Measurements from ENCODE around the gene HELZ2. TPM values are rescaled to one million over a fixed set of nuclear protein-coding genes. Genes with fewer than 3 reads are reported as not detected.
A peak's percentile ranks its signal among the peaks of the same experiment; 100 is the strongest.
"Not testable (repeated sequence)": the region's sequence is repeated elsewhere in the genome, so short reads cannot be mapped to it uniquely, and the experiment has no call there.

The HELZ2 gene
- total RNA-seq, 4 donors from 2014 or later, result 26.9 to 35.4 (median 28.6) TPM

GRCh38 chr20:63576311-63576710 is 2.3 kb upstream of the HELZ2 start:
- intact Hi-C loops (cut with DNase I; ENCODE audit: low total_unique reads), result no loop called here
- TF ChIP-seq POLR2A (IDR thresholded peaks at IDR 0.05) (no peak), CTCF (IDR thresholded peaks at IDR 0.05) (no peak)
- DNase-seq (ENCODE audit: low spot score in 2 of 2), result no peak
- WGBS, 2 donors, result 66 to 71% methylated on average over 7 of the region's 7 CpGs
- H3K4me3 ChIP-seq (ENCODE audit: low read depth, poor library complexity, severe bottlenecking), result no peak overlapping the region

GRCh38 chr20:63574829-63575743 is 1.0 kb upstream of the HELZ2 start:
- DNase-seq (ENCODE audit: low spot score in 2 of 2), result no peak
- 70 to 73% methylated on average over 28 of the region's 28 CpGs for WGBS, 2 donors
- TF ChIP-seq POLR2A (IDR thresholded peaks at IDR 0.05), result no peak
- TF ChIP-seq CTCF (IDR thresholded peaks at IDR 0.05), result no peak
- intact Hi-C loops (cut with DNase I; ENCODE audit: low total_unique reads), result no loop called here
- H3K4me3 ChIP-seq (ENCODE audit: low read depth, poor library complexity, severe bottlenecking), result no peak overlapping the region

- H3K4me3 ChIP-seq (ENCODE audit: low read depth, poor library complexity, severe bottlenecking), result peak overlapping the region; percentile 41
- no peak for DNase-seq (ENCODE audit: low spot score in 2 of 2)
- TF ChIP-seq CTCF (IDR thresholded peaks at IDR 0.05) (no peak), POLR2A (IDR thresholded peaks at IDR 0.05) (no peak)
- intact Hi-C loops (cut with DNase I; ENCODE audit: low total_unique reads), result no loop called here
- 2 to 13% methylated on average over 6 to 12 of the region's 24 CpGs for WGBS, 2 donors
Observed at GRCh38 chr20:63573647-63574131, 350 bp downstream of the HELZ2 start.

- intact Hi-C loops (cut with DNase I; ENCODE audit: low total_unique reads), result no loop called here
- H3K4me3 ChIP-seq (ENCODE audit: low read depth, poor library complexity, severe bottlenecking), result peak overlapping the region; percentile 41
- 84 to 88% methylated on average over 27 to 33 of the region's 34 CpGs for WGBS, 2 donors
- no peak for DNase-seq (ENCODE audit: low spot score in 2 of 2)
- TF ChIP-seq CTCF (IDR thresholded peaks at IDR 0.05) (no peak), POLR2A (IDR thresholded peaks at IDR 0.05) (no peak)
Observed at GRCh38 chr20:63572788-63573646, 1.0 kb downstream of the HELZ2 start.

- TF ChIP-seq POLR2A (IDR thresholded peaks at IDR 0.05) (no peak), CTCF (IDR thresholded peaks at IDR 0.05) (no peak)
- DNase-seq (ENCODE audit: low spot score in 2 of 2), result no peak
- WGBS, 2 donors, result 94 to 96% methylated on average over 31 to 34 of the region's 48 CpGs
- no peak overlapping the region for H3K4me3 ChIP-seq (ENCODE audit: low read depth, poor library complexity, severe bottlenecking)
- intact Hi-C loops (cut with DNase I; ENCODE audit: low total_unique reads), result no loop called here
Observed at GRCh38 chr20:63572071-63572787, 1.8 kb downstream of the HELZ2 start.

GRCh38 chr20:63571087-63571478 is 3.0 kb downstream of the HELZ2 start:
- H3K4me3 ChIP-seq (ENCODE audit: low read depth, poor library complexity, severe bottlenecking); DNase-seq (ENCODE audit: low spot score in 2 of 2); intact Hi-C loops (cut with DNase I; ENCODE audit: low total_unique reads): not testable (repeated sequence)
- WGBS, 2 donors, result 73 to 87% methylated on average over 4 to 10 of the region's 11 CpGs
